Esophagus (tissue), 2 donors: ENCODE measurements around the gene AKT1S1. TPM values are rescaled to one million over a fixed set of nuclear protein-coding genes. Genes with fewer than 3 reads are reported as not detected.

ENCODE experiments used
- H3K27ac ChIP-seq, 2 donors: one replicate each; pipeline ENCODE4 v1.5.1; 2013; ENCODE audit warnings: low read depth in 2 of 2, mild to moderate bottlenecking in 2 of 2, inconsistent platforms in 1 of 2, low read length in 1 of 2, moderate library complexity in 1 of 2
- H3K27me3 ChIP-seq, 2 donors: one replicate each; pipeline ENCODE4 v1.6.1; 2013; ENCODE audit warnings: low read length in 2 of 2, control low read depth in 1 of 2, mild to moderate bottlenecking in 1 of 2; ENCODE audit not compliant: insufficient read depth in 2 of 2, control insufficient read depth in 1 of 2
- H3K36me3 ChIP-seq, 2 donors: one replicate each; pipeline ENCODE4 v1.6.1; 2013; ENCODE audit warnings: low read length in 1 of 2; ENCODE audit not compliant: control insufficient read depth in 2 of 2, insufficient read depth in 2 of 2
- H3K4me1 ChIP-seq, 2 donors: one replicate each; pipeline ENCODE4 v1.6.1; 2013; ENCODE audit warnings: low read length in 1 of 2; ENCODE audit not compliant: control insufficient read depth in 2 of 2, insufficient read depth in 2 of 2
- H3K4me3 ChIP-seq, 2 donors: one replicate each; pipeline ENCODE4 v1.5.1; 2013; ENCODE audit warnings: low read length in 2 of 2, mild to moderate bottlenecking in 2 of 2, low read depth in 1 of 2, moderate library complexity in 1 of 2
- H3K9me3 ChIP-seq, 2 donors: one replicate each; pipeline ENCODE4 v1.6.1; 2013; ENCODE audit warnings: mild to moderate bottlenecking in 2 of 2, low read depth in 1 of 2, low read length in 1 of 2, moderate library complexity in 1 of 2; ENCODE audit not compliant: control insufficient read depth in 2 of 2, insufficient read depth in 1 of 2
- WGBS, 2 donors: extraction: QIAGEN DNeasy Blood & Tissue Kit; methylation state at CpG; one replicate each; pipeline ENCODE4 v1.1.7; 2013; 5-methylcytosine and 5-hydroxymethylcytosine counted together
- polyA plus RNA-seq, 2 donors: library from polyadenylated mRNA; stranded (reverse); fragments of 200-250 nt; gene quantifications; one replicate each; pipeline ENCODE4 v1.2.3, GENCODE V29; 2013
- donor health status: healthy with polysubstance abuse.
- donor health status: Bipolar disorder and iron deficiency.

AKT1S1 gene
- polyA plus RNA-seq, 2 donors, result 33.8 to 46.9 TPM

DNA sequence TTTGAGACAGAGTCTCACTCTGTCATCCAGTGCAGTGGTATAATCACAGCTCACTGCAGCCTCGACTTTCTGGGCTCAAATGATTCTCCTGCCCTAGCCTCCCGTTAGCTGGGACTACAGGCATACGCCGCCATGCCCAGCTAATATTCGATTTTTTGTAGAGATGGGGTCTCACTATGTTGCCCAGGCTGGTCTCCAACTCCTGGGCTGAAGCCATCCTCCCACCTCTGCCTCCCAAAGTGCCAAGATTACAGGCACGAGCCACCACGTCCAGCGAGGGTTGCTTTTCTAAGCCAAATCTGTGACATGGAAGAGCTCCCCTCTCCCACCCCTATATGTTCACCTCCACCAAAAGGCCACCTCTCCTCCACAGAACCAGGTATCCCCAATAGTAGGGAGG is 40.9 kb upstream of the AKT1S1 start:
- Histone ChIP-seq H3K27me3 (no peaks in the 10 kb centered on the region), H3K4me3 (no peak overlapping the region), H3K27ac (no peak overlapping the region), H3K4me1 (peaks cover 0 to 2% of the 10 kb centered on the region in 2 donors), H3K9me3 (no peaks in the 10 kb centered on the region), H3K36me3 (peaks cover 3 to 41% of the 10 kb centered on the region in 2 donors)
- WGBS, 2 donors, result 95 to 97% methylated on average over 8 of the region's 8 CpGs

DNA sequence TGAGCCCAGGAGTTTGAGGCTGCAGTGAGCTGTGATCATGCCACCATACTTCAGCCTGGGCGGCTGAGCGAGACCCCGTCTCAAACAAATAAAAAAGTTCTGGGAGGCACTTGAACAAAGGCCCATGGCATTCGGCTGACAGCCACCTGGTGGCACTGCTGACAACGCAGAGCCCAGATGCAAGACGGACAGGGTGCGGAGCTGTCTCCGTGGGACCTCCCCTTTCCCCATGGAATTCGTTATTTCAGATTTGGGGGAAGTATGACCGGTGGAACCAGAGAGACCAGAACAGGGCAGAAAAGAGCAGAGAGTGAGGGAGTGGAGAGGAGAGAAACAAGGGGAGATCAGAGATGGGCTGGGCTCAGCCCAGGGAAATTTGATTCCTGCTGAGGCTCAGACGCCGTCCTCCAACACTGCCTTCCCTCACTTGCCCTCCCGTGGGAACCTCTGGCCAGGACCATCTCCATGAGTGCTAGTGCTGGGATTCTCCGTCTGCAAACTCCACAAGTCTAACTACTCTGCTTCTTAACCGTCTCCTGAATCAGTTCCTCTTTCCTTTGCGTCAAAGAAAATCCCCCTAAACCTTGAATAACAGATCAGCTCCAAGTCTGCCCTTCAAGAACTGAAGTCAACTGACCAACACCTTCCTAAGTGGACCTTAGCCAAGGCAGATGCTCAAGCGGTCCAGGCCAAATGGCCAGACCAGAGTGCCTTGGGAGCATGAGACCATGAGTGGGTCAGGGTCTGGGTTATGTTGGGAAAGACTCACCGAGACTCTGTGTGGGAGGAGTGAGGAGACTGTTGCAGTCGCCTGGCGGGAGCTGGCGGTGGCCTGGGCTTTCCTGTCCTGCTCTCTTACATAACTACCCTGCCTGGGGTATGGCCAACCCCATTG is 39.9 kb upstream of the AKT1S1 start:
- peaks cover 2 to 46% of the 10 kb centered on the region in 2 donors for H3K36me3 ChIP-seq
- H3K27ac ChIP-seq, result no peak overlapping the region
- WGBS, 2 donors, result 84 to 89% methylated on average over 21 of the region's 21 CpGs
- peaks cover 0 to 2% of the 10 kb centered on the region in 2 donors for H3K4me1 ChIP-seq
- no peaks in the 10 kb centered on the region for H3K27me3 ChIP-seq
- no peaks in the 10 kb centered on the region for H3K9me3 ChIP-seq
- H3K4me3 ChIP-seq, result no peak overlapping the region

DNA sequence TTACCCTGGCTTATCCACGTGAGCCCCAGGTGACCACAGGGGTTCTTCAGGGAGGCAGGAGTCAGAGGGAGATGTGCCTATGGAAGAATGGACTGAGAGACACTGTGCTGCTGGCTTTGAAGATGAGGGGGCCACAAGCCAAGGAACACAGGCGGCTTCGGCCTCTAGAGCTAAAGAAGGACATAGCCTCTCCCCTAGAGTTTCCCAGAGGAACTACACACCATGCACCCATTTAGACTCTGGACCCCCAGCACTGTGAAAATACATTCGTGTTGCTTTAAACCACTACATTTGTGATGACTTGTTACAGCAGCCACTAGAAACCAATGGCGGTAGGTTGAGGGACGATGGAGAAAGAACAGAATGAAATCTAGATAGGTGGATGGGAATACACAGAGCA is 38.1 kb upstream of the AKT1S1 start:
- 98% methylated on average over 6 of the region's 6 CpGs for WGBS, 2 donors
- peaks cover 0 to 2% of the 10 kb centered on the region in 2 donors for H3K4me1 ChIP-seq

DNA sequence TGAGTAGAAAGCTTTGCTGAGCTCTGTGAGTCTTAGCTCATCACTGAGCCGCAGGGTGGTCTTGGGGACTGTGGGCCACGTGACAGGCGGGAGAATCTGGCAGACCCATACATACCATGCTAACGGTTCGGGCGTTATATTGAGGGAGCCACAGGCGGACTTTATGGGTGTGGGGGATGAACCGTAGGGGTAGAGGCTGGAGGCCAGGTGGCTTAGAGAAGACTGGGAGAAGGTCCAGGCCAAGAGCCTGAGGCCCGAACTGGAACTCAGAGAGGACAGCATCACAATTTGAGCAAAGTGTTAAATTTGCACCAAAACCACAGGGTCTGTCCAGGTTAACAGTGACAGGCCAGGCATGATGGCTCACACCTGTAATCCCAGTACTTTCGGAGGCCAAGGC is 36.6 kb upstream of the AKT1S1 start:
- 89 to 92% methylated on average over 10 of the region's 10 CpGs for WGBS, 2 donors
- H3K36me3 ChIP-seq, result peaks cover 0 to 40% of the 10 kb centered on the region in 2 donors
- H3K4me1 ChIP-seq, result peaks cover 0 to 2% of the 10 kb centered on the region in 2 donors

More for the DNA sequence above, 38.1 kb upstream of the AKT1S1 start:
- Histone ChIP-seq H3K36me3 (peaks cover 0 to 33% of the 10 kb centered on the region in 2 donors), H3K4me3 (no peak overlapping the region), H3K27me3 (no peaks in the 10 kb centered on the region), H3K27ac (no peak overlapping the region), H3K9me3 (no peaks in the 10 kb centered on the region)

DNA sequence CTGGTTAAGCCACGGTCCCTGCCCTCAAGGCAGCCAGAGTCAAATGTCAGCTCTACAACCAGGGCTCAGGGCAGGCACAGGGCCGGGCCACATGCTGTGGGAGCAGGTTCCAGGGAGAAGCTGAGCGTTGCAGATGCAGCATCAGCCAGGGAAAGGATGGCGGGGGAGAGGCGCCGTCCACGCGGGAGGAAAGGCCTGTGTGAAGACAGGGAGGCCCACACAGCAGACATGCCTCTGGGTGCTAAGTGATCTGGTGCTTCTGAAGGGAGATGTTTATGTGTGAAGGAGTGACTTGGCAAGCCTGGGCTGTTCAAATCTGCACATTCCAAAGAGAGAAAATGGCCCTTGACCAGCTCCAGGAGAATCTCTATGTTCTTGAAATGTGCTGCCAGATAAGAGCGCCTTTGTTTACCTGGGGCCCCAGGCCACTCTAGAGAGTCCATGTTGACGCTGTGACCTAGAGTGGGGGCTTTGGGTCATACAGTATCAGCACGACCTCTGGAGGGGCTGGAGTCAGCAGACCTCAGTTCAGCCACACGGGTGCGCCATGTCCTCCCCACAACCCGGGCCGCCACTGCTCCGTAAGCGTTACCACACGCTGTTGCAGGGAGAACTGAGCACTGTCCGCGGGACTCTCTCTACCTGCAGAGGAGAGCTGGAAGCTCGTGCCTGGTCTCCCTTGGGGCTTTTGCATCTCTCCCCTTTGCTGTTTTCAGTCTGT is 36.0 kb upstream of the AKT1S1 start:
- H3K4me3 ChIP-seq, result no peak overlapping the region
- H3K4me1 ChIP-seq, result no peaks in the 10 kb centered on the region
- 82 to 85% methylated on average over 21 of the region's 21 CpGs for WGBS, 2 donors
- H3K36me3 ChIP-seq, result peaks cover 0 to 44% of the 10 kb centered on the region in 2 donors
- H3K9me3 ChIP-seq, result no peaks in the 10 kb centered on the region
- no peaks in the 10 kb centered on the region for H3K27me3 ChIP-seq
- no peak overlapping the region for H3K27ac ChIP-seq

More for the DNA sequence above, 36.6 kb upstream of the AKT1S1 start:
- Histone ChIP-seq H3K27me3 (no peaks in the 10 kb centered on the region), H3K4me3 (no peak overlapping the region), H3K9me3 (no peaks in the 10 kb centered on the region), H3K27ac (no peak overlapping the region)

DNA sequence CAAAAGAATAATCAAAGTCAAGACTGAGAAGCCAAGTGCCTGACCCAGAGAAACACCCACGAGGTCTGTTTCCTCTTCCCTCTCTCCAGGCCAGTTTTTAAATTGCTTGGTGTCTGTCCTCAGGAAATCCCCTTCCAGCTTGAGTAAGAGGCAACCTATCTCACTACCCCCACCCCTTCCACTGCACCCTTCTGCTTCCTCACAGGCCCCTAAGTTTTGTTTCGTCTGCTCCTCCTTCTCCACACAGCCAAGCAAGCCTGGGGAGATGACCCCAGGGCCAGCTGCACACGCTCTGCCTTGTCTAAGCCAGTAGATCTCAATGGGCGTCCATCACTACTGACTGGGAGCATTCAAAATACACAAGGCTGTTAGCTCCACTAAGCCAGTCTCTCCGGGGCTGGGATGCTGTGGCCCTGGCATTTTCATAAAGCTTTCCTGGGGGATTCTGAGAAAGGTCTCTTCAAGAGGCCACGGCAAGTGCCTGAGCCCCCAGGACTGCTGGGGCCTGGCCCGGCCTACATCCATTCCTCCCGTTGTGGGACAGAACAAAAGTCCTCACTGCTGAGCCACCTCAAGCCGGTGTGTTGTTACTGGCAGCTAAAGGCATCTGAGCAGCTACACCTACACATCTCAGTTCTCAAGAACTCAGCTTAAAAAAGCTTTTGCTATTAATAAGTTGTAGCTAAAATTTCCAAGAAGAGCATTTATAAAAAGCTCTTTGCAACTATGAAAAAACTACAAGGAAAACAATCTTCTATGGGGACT is 34.4 kb upstream of the AKT1S1 start:
- H3K27me3 ChIP-seq, result no peaks in the 10 kb centered on the region
- H3K9me3 ChIP-seq, result no peaks in the 10 kb centered on the region
- 58 to 65% methylated on average over 9 of the region's 9 CpGs for WGBS, 2 donors
- peaks cover 0 to 46% of the 10 kb centered on the region in 2 donors for H3K36me3 ChIP-seq
- H3K27ac ChIP-seq, result no peak overlapping the region
- no peak overlapping the region for H3K4me3 ChIP-seq
- no peaks in the 10 kb centered on the region for H3K4me1 ChIP-seq

DNA sequence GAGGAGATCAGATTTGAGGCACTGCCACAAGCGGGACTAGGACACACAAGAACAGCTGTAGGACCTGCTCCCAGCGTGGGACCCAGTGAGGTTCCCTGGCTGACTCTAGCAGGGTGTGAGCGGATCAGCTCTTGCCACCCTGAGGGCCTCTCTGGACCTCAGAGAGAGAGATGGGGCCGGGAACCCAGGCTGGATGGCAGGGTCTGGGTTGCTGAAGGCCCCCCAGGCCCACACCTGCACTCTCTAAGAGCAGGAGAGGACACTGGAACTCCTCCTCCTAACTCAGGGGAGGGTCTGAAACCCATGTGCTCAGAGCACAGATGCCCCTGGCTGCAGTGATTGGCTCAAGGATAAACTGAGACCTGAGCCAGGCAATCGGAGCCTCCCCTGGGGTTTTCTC is 33.0 kb upstream of the AKT1S1 start:
- peak overlapping the region in 1 of 2 donors; percentile 9 for H3K27ac ChIP-seq
- H3K4me3 ChIP-seq, result no peak overlapping the region
- peaks cover 0 to 38% of the 10 kb centered on the region in 2 donors for H3K36me3 ChIP-seq
- H3K4me1 ChIP-seq, result no peaks in the 10 kb centered on the region
- H3K9me3 ChIP-seq, result no peaks in the 10 kb centered on the region
- 87 to 93% methylated on average over 5 of the region's 5 CpGs for WGBS, 2 donors
- H3K27me3 ChIP-seq, result no peaks in the 10 kb centered on the region

DNA sequence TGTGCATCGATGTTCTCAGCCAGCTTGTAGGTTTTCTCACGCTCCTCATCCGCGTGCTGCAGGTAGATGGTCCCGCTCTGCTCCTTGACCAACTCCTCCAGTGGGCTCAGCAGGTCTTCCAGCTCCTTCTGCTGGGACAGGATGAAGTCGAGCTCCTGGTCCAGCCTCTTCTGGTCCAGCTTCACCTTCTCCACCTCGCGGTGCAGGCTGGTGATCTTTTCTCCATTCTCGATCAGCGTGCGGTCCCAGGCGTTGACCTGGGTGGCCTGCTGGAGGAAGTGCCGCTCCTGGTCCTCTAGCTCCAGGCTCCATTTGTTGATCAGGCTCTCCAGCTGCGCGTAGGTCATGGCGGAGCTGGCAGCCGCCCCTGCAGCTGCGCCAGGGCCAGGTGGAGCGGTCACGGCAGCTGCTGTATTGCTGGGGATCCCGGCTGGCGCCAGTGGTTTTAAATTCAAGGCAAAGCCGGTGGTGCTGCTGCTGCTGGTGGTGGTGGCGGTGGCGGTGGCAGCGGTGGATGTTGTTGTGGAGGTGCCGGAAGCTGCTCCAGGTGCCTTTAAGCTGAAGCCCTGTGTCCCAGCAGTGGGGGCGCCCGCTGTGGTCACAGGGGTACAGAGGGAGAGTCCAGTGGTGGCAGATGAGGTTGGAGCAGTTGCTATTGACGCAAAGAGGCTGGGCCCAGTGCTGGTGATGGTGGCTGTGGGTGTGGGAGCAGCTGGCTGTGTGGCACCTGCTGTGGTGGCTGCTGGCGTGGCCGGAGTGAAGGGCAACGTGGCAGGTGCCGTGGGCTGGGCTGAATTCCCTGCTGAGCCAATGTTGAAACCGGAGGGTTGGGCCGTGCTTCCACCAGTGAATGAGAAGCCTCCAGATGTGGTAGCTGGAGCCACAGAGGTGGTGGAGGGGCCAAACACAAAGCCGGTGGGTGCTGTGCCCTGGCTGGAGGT is 31.6 kb upstream of the AKT1S1 start:
- WGBS, 2 donors, result 95 to 96% methylated on average over 36 to 37 of the region's 37 CpGs
- H3K27me3 ChIP-seq, result no peaks in the 10 kb centered on the region
- no peak overlapping the region for H3K27ac ChIP-seq
- H3K9me3 ChIP-seq, result no peaks in the 10 kb centered on the region
- peaks cover 0 to 30% of the 10 kb centered on the region in 2 donors for H3K36me3 ChIP-seq
- no peaks in the 10 kb centered on the region for H3K4me1 ChIP-seq
- no peak overlapping the region for H3K4me3 ChIP-seq
